Measurements from ENCODE around the gene HSPH1. TPM values are rescaled to one million over a fixed set of nuclear protein-coding genes. Genes with fewer than 3 reads are reported as not detected.

The HSPH1 gene
- polyA plus RNA-seq, 1 donor from 2014 or later: 112 TPM

- H3K4me2 ChIP-seq (ENCODE audit: low read length): no peak overlapping the region
- no peaks in the 10 kb centered on the region for H3F3A ChIP-seq (ENCODE audit: insufficient read depth, low read length, poor library complexity, severe bottlenecking)
- no peaks in the 10 kb centered on the region for H3K9me3 ChIP-seq (ENCODE audit: low read length)
- TF ChIP-seq CTCF (IDR thresholded peaks at IDR 0.05; ENCODE audit: poor library complexity, severe bottlenecking) (no peak), TAF1 (IDR thresholded peaks at IDR 0.05; ENCODE audit: low read depth) (no peak), REST (IDR thresholded peaks at IDR 0.05; ENCODE audit: borderline replicate concordance) (no peak), SMC3 (conservative IDR thresholded peaks at IDR 0.05; ENCODE audit: poor library complexity) (no peak), RAD21 (conservative IDR thresholded peaks at IDR 0.05) (no peak), MXI1 (conservative IDR thresholded peaks at IDR 0.05; ENCODE audit: poor library complexity, severe bottlenecking) (no peak), POLR2AphosphoS5 (IDR thresholded peaks at IDR 0.05) (no peak), EP300 (conservative IDR thresholded peaks at IDR 0.05; ENCODE audit: poor library complexity, severe bottlenecking) (no peak)
- no peaks in the 10 kb centered on the region for H3K79me2 ChIP-seq (replicated peaks; ENCODE audit: insufficient read depth, low read length)
- no peak overlapping the region for H2AFZ ChIP-seq (ENCODE audit: low read depth, low read length)
- H3K27me3 ChIP-seq (ENCODE audit: insufficient read depth, low read depth, low read length): no peaks in the 10 kb centered on the region
- no peaks in the 10 kb centered on the region for H3K9me2 ChIP-seq (ENCODE audit: insufficient read depth, low read length)
- no peaks in the 10 kb centered on the region for H3K36me3 ChIP-seq (ENCODE audit: insufficient read depth, low read length)
- H3K9ac ChIP-seq (ENCODE audit: low read length): no peak overlapping the region
- H3K27ac ChIP-seq (ENCODE audit: low read length): no peak overlapping the region
- no peak overlapping the region for H3K4me3 ChIP-seq (ENCODE audit: low read length)
- no peaks in the 10 kb centered on the region for H4K20me1 ChIP-seq (ENCODE audit: insufficient read depth)
These were observed 51.1 kb downstream of the HSPH1 start for GRCh38 chr13:31110617-31111016.

- H4K20me1 ChIP-seq (ENCODE audit: insufficient read depth): no peaks in the 10 kb centered on the region
- no peak overlapping the region for H3K4me3 ChIP-seq (ENCODE audit: low read length)
- TF ChIP-seq SMC3 (conservative IDR thresholded peaks at IDR 0.05; ENCODE audit: poor library complexity) (no peak), EZH2 (IDR thresholded peaks at IDR 0.05; ENCODE audit: borderline replicate concordance, insufficient read depth, low read length, poor library complexity, severe bottlenecking) (no peak), CTCF (IDR thresholded peaks at IDR 0.05; ENCODE audit: poor library complexity, severe bottlenecking) (no peak), POLR2AphosphoS5 (IDR thresholded peaks at IDR 0.05) (no peak), RAD21 (conservative IDR thresholded peaks at IDR 0.05) (no peak), REST (IDR thresholded peaks at IDR 0.05; ENCODE audit: borderline replicate concordance) (no peak), MXI1 (conservative IDR thresholded peaks at IDR 0.05; ENCODE audit: poor library complexity, severe bottlenecking) (no peak), EP300 (conservative IDR thresholded peaks at IDR 0.05; ENCODE audit: poor library complexity, severe bottlenecking) (no peak), TAF1 (IDR thresholded peaks at IDR 0.05; ENCODE audit: low read depth) (no peak)
- no peaks in the 10 kb centered on the region for H3K9me2 ChIP-seq (ENCODE audit: insufficient read depth, low read length)
- H3K9ac ChIP-seq (ENCODE audit: low read length): no peak overlapping the region
- no peak overlapping the region for H3K27ac ChIP-seq (ENCODE audit: low read length)
- H2AFZ ChIP-seq (ENCODE audit: low read depth, low read length): no peak overlapping the region
- H3F3A ChIP-seq (ENCODE audit: insufficient read depth, low read length, poor library complexity, severe bottlenecking): no peaks in the 10 kb centered on the region
- H3K27me3 ChIP-seq (ENCODE audit: insufficient read depth, low read depth, low read length): no peaks in the 10 kb centered on the region
- H3K4me2 ChIP-seq (ENCODE audit: low read length): no peak overlapping the region
- H3K9me3 ChIP-seq (ENCODE audit: low read length): no peaks in the 10 kb centered on the region
- H3K79me2 ChIP-seq (replicated peaks; ENCODE audit: insufficient read depth, low read length): no peaks in the 10 kb centered on the region
- no peaks in the 10 kb centered on the region for H3K36me3 ChIP-seq (ENCODE audit: insufficient read depth, low read length)
These were observed 51.5 kb downstream of the HSPH1 start for GRCh38 chr13:31110169-31110568.

All from neural cell (in vitro differentiated cells).